NB4 (cell line): ENCODE measurements around the gene EML2.

ENCODE experiments used
- CTCF ChIP-seq: IDR thresholded peaks from one replicate; pipeline ENCODE4 v1.5.1; 2012; ENCODE audit warnings: low read depth, low read length
- MYC ChIP-seq: IDR thresholded peaks from 2 replicates; pipeline ENCODE4 v1.6.1; 2011; ENCODE audit warnings: low read depth, low read length
- POLR2A ChIP-seq: IDR thresholded peaks from 2 replicates; pipeline ENCODE4 v1.6.1; 2011; ENCODE audit warnings: mild to moderate bottlenecking; ENCODE audit not compliant: insufficient read length; ENCODE audit errors: extremely low read depth
- TF ChIP-seq, protein P1 (sequence below): IDR thresholded peaks from 2 replicates; pipeline ENCODE4 v1.6.1; 2011; ENCODE audit warnings: low read depth, low read length

- TF ChIP-seq CTCF, result no peak
- TF ChIP-seq, protein P1, sequence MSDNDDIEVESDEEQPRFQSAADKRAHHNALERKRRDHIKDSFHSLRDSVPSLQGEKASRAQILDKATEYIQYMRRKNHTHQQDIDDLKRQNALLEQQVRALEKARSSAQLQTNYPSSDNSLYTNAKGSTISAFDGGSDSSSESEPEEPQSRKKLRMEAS, result no peak
- TF ChIP-seq MYC, result no peak
- no peak for TF ChIP-seq POLR2A
Measured at GRCh38 chr19:45590300-45591003, 48.7 kb downstream of the EML2 start.
